ENCODE data around the gene ATAD3B. TPM values are rescaled to one million over a fixed set of nuclear protein-coding genes. Genes with fewer than 3 reads are reported as not detected.

ATAD3B gene
- total RNA-seq, 3 donors from 2014 or later: 193 to 208 (median 194) TPM

DNA sequence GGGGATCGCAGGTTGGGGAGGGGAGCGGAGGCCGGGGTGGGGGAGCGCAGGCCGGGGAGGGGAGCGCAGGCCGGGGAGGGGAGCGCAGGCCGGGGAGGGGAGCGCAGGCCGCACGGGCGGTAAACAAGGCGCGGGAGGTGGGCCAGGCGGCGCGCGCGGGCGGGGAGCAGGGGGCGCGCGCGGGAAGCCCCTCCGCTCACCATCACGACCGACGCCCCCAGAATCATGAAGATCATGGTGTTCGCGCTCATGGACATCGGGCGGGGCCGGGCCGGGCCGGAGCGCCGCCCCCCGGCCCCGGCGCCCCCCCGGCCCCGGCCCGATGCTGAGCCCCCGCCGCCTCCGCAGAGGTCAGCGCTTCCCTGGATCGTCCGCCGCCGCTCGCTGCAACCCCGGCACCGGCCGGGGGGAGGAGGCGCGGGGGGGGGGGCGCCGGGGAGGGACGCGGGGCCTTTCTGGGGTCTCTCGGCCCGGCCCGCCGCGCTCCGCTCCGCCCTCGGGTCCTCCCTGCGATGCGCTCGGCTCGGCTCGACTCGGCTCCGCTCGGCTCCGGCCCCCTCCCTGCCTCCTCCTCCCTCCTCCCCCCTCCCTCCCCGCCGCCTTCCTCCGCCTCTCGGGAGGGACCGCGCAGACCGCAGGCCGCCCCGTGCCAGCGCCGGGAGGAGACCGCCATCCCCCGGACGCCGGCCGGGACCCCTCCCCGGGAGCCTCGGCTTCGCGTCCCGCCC is 68.7 kb downstream of the ATAD3B start, which contains the start of gene TMEM240:
TMEM240 (minus strand) TSS at position 535 of the 728 bp plus-strand sequence; CDS start at position 257, 278 bp downstream.
- peak; percentile 76 to 79 for ATAC-seq
- Mint-ChIP-seq H3K9me3 (no peaks in the 10 kb centered on the region), H3K27me3 (ENCODE audit: low read depth) (no peaks in the 10 kb centered on the region), H3K36me3 (ENCODE audit: insufficient read depth) (no peaks in the 10 kb centered on the region), H3K4me3 (peak within 1 kb of the TSS; percentile 67), H3K4me1 (ENCODE audit: low read depth) (peaks cover 1% of the 10 kb centered on the region)
- DNase-seq: peak; percentile 48

DNA sequence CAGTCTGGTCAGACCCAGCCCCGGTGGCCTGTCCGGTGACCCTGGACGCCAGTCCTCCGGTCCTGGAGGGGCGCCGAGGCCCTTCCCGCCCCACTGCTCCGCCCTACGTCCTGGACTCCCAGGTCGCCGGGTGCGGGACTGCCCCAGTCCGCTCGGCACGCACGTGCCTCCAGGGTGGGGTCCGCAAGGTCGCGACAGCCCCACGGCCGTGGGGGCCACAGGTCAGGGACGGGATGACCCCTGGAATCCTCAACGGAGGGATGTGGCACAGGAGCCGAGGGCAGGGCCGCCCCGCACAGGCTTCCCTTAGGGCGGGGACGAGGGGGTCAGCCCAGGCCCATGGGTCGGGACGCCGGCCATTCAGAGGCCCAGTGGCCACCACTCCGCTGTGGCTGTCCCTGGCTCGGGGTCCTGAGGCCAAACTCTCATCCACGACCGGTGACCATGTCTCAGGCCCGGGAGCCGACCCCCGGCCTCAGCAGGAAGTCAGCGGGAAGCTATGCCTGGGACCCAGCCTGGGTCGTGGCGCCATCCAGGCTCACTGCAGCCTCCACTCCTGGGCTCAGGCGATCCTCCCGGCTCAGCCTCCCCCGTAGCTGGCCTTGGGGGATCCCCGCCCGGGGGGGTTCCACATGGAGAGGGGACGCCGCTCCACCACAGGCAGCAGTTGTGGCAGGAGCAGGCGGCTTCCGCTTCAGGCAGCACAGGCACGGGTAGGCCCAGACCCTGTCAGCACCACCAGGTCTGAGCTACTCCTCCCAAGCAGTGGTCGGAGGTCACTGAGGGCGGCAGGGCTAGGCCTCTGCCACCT is 69.5 kb downstream of the ATAD3B start:
- no peak for ATAC-seq
- no peaks in the 10 kb centered on the region for H3K9me3 Mint-ChIP-seq
- no peak for DNase-seq
- H3K27me3 Mint-ChIP-seq (ENCODE audit: low read depth): no peaks in the 10 kb centered on the region
- H3K36me3 Mint-ChIP-seq (ENCODE audit: insufficient read depth): no peaks in the 10 kb centered on the region
- peak overlapping the region; percentile 9 for H3K4me3 Mint-ChIP-seq
- H3K4me1 Mint-ChIP-seq (ENCODE audit: low read depth): peaks cover 1% of the 10 kb centered on the region

DNA sequence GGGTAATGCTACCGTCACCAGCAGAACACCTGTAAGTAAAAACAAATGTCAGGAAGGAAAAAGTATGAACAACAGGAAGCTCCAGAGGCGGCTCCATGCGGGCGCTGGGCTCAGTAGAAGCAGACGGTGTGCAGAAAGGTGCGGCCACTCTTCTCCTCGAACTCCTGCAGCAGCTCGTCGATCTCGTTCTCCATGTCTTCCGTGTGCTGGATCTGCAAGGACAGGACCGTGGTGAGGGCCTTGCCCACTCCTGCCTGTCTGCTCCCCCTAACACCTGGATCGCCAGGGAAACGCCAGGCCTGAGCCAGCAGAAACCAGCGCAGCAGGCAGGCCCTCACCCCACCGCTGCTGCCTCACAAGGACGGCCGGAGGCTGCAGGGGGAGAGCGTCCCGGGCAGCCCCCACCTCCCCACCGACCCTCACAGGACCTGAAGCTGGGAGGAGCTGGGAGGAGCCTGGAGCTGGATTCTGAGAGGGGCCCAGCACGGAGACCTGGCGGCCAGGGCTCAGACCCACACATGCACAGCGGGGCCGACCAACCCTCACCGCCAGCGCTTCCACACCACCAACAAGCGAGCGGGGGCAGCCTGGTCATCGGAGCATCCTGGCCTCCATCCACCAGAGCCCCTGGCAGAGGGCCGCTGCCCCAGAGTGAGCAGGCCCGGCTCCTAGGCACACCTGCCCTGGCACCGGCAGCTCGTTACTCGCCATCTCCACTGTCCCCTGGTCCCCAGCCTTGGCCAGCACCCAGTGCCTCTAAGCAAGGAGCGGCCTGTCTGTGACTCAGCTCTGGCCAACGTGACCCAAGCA is 70.6 kb downstream of the ATAD3B start:
- H3K4me3 Mint-ChIP-seq: peak overlapping the region; percentile 9
- ATAC-seq: no peak

DNA sequence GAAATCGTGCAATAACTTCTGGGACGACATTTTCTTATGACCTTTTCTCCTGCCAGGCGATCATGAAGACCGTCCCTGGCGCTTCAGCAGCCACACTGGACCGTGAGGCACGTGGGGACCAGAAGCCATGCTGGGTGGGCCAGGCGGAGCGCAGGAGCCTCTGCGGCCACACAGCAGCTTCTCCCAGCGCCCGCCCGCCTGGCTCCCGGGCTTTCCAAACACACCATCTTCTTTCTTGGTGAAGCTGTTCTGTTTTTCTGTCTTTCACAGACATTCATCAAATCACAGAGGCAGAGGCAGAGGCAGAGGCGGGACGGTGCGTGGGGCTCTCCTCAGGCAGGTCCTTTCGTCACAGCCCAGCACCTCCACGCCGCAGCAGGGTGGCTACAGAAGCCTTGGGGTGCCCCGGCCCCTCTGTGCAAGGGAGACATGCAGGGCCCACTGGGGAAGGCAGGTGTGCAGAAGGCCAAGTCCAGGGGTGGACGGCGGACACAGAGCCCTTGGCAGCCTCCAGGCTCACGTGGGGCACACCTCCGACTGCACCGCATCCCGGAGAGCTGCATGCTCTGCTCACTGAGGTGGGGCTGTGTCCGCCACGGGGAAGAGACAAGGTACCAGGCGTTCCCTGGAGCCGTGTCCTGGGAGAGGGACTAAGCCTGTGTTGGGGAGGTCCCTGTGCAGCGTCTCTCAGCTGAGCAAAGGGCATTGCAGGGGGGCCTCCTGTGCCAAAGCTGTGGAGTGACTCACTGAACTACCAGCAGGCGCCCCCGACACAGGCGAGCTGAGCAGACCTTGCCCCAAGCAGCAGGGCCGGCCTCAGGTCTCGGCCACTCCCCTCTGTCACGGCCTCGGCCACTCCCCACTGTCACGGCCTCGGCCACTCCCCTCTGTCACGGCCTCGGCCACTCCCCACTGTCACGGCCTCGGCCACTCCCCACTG is 71.5 kb downstream of the ATAD3B start:
- no peak for ATAC-seq
- DNase-seq: no peak
- peaks cover 2% of the 10 kb centered on the region for H3K4me1 Mint-ChIP-seq (ENCODE audit: low read depth)
- H3K27me3 Mint-ChIP-seq (ENCODE audit: low read depth): no peaks in the 10 kb centered on the region
- no peaks in the 10 kb centered on the region for H3K36me3 Mint-ChIP-seq (ENCODE audit: insufficient read depth)
- no peaks in the 10 kb centered on the region for H3K9me3 Mint-ChIP-seq
- no peak overlapping the region for H3K4me3 Mint-ChIP-seq

More for the DNA sequence above, 70.6 kb downstream of the ATAD3B start:
- Mint-ChIP-seq H3K9me3 (no peaks in the 10 kb centered on the region), H3K4me1 (ENCODE audit: low read depth) (peaks cover 1% of the 10 kb centered on the region), H3K27me3 (ENCODE audit: low read depth) (no peaks in the 10 kb centered on the region), H3K36me3 (ENCODE audit: insufficient read depth) (no peaks in the 10 kb centered on the region)
- no peak for DNase-seq

DNA sequence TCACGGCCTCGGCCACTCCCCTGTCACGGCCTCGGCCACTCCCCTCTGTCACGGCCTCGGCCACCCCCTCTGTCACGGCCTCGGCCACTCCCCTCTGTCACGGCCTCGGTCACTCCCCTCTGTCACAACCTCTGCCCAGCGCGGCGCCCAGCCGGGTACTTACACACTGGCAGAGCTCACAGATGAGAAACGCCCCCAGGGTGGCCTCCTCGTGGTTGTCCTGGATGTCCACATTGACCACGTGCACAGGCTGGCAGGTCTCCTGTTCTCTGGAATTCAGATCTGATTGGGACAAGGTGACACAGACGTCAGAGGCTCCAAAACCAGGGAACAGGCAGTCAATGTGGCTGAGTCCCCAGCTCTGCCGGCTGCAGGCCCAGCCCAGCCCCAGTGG is 72.1 kb downstream of the ATAD3B start:
- ATAC-seq: no peak
- H3K9me3 Mint-ChIP-seq: no peaks in the 10 kb centered on the region
- no peaks in the 10 kb centered on the region for H3K36me3 Mint-ChIP-seq (ENCODE audit: insufficient read depth)
- H3K4me1 Mint-ChIP-seq (ENCODE audit: low read depth): peaks cover 3% of the 10 kb centered on the region
- no peaks in the 10 kb centered on the region for H3K27me3 Mint-ChIP-seq (ENCODE audit: low read depth)
- no peak for DNase-seq
- H3K4me3 Mint-ChIP-seq: no peak overlapping the region

DNA sequence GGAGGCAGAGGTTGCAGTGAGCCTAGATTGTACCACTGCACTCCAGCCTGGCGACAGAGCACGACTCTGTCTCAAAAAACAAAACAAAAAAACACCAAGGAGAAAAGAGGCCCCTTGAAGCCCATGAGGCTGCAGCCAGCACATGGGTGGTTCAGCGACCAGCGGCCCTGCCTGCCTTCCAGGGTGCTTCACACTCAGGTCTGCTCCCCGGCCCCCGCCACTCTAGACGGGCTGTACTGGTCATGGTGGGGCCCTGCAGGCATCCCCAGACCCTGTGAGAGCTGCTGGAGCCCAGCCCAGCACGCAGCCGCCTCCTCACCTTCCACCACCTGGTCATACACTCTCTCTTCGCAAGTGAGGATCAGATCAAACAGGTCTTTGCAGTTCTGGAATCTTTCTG is 73.0 kb downstream of the ATAD3B start:
- Mint-ChIP-seq H3K27me3 (ENCODE audit: low read depth) (no peaks in the 10 kb centered on the region), H3K36me3 (ENCODE audit: insufficient read depth) (no peaks in the 10 kb centered on the region), H3K9me3 (no peaks in the 10 kb centered on the region), H3K4me3 (no peak overlapping the region), H3K4me1 (ENCODE audit: low read depth) (peaks cover 3% of the 10 kb centered on the region)
- no peak for DNase-seq
- no peak for ATAC-seq

Other genes with a start within 250 kb of the ATAD3B start
- 100 to 1,000 TPM; 191 to 242 (median 193) TPM for gene SDF4, start 239.8 kb upstream of the ATAD3B start, total RNA-seq
- gene B3GALT6, start 239.5 kb upstream of the ATAD3B start, total RNA-seq: 10 to 100 TPM; 38.0 to 40.8 (median 39.0) TPM
- 1 to 10 TPM; 1.6 to 2.2 (median 2.1) TPM for gene C1QTNF12, start 225.0 kb upstream of the ATAD3B start, total RNA-seq
- 10 to 100 TPM; 89.3 to 93.6 (median 91.2) TPM for gene UBE2J2, start 197.9 kb upstream of the ATAD3B start, total RNA-seq
- gene SCNN1D, start 191.3 kb upstream of the ATAD3B start, total RNA-seq: 1 to 10 TPM; 2.8 to 3.9 (median 3.2) TPM
- 10 to 100 TPM; 28.4 to 37.6 (median 30.1) TPM for gene ACAP3, start 163.8 kb upstream of the ATAD3B start, total RNA-seq
- 10 to 100 TPM; 38.9 to 40.7 (median 39.5) TPM for gene PUSL1, start 163.2 kb upstream of the ATAD3B start, total RNA-seq
- 100 to 1,000 TPM; 164 to 181 (median 172) TPM for gene INTS11, start 147.1 kb upstream of the ATAD3B start, total RNA-seq
- gene CPTP, start 147.0 kb upstream of the ATAD3B start, total RNA-seq: 10 to 100 TPM; 16.0 to 18.4 (median 18.1) TPM
- under 1 TPM; 0.15 to 0.29 (median 0.19) TPM for gene TAS1R3, start 140.5 kb upstream of the ATAD3B start, total RNA-seq
- 10 to 100 TPM; 70.7 to 74.6 (median 72.1) TPM for gene DVL1, start 122.3 kb upstream of the ATAD3B start, total RNA-seq
- under 1 TPM; 0.41 to 0.53 (median 0.47) TPM for gene MXRA8, start 113.2 kb upstream of the ATAD3B start, total RNA-seq
- 100 to 1,000 TPM; 218 to 244 (median 220) TPM for gene AURKAIP1, start 96.6 kb upstream of the ATAD3B start, total RNA-seq
- gene CCNL2, start 72.4 kb upstream of the ATAD3B start, total RNA-seq: 100 to 1,000 TPM; 112 to 127 (median 118) TPM
- 100 to 1,000 TPM; 254 to 300 (median 271) TPM for gene MRPL20, start 64.5 kb upstream of the ATAD3B start, total RNA-seq
- under 1 TPM in 1 of 3 donors, not detected in 2; 0.15 TPM for gene ANKRD65, start 50.5 kb upstream of the ATAD3B start, total RNA-seq
- under 1 TPM; 0.18 to 0.58 (median 0.19) TPM for gene VWA1, start 36.1 kb upstream of the ATAD3B start, total RNA-seq
- gene ATAD3C, start 22.1 kb upstream of the ATAD3B start, total RNA-seq: 1 to 10 TPM in 1 of 3 donors, under 1 TPM in 2; 0.33 to 1.1 (median 0.74) TPM
- 100 to 1,000 TPM; 151 to 180 (median 154) TPM for gene ATAD3A, start 40.4 kb downstream of the ATAD3B start, total RNA-seq
- under 1 TPM in 2 of 3 donors, not detected in 1; 0.46 to 0.63 TPM for gene TMEM240, start 68.9 kb downstream of the ATAD3B start, total RNA-seq
- gene SSU72, start 103.1 kb downstream of the ATAD3B start, total RNA-seq: 100 to 1,000 TPM; 142 to 170 (median 148) TPM
- 1 to 10 TPM; 3.0 to 4.8 (median 3.8) TPM for gene FNDC10, start 128.4 kb downstream of the ATAD3B start, total RNA-seq
- 10 to 100 TPM; 37.4 to 40.3 (median 37.7) TPM for gene MIB2, start 143.7 kb downstream of the ATAD3B start, total RNA-seq
- gene MMP23B, start 160.4 kb downstream of the ATAD3B start, total RNA-seq: 1 to 10 TPM in 2 of 3 donors, under 1 TPM in 1; 0.98 to 1.3 (median 1.0) TPM
- 10 to 100 TPM; 39.2 to 45.9 (median 43.0) TPM for gene CDK11B, start 187.2 kb downstream of the ATAD3B start, total RNA-seq
- 10 to 100 TPM; 14.8 to 27.2 (median 20.2) TPM for gene SLC35E2B, start 221.0 kb downstream of the ATAD3B start, total RNA-seq

Measured in activated T-cell treated with anti-CD3 and anti-CD28 coated beads, Interleukin-2, amount 50 U/mL, for 4 hours (primary cell).